CD14-positive monocyte (primary cell): Measurements from ENCODE around the gene NUBPL. TPM values are rescaled to one million over a fixed set of nuclear protein-coding genes. Genes with fewer than 3 reads are reported as not detected.

Source experiments
- DNase-seq, 3 donors: peaks; one replicate each; pipeline ENCODE4 v3.0.0-alpha.2; 2011 to 2022
- H2AFZ ChIP-seq: 2 replicates; pipeline ENCODE4 v1.6.0; 2012; ENCODE audit warnings: mild to moderate bottlenecking, low read depth, low read length, inconsistent platforms; ENCODE audit not compliant: insufficient read depth, poor library complexity, severe bottlenecking
- H3K27ac ChIP-seq, 2 donors: 1 replicate in 1 of 2; 2 replicates in 1 of 2; pipeline ENCODE4 v1.5.1; 2012 to 2013; ENCODE audit warnings: low read length in 2 of 2, control low read depth in 1 of 2, inconsistent platforms in 1 of 2, low read depth in 1 of 2, mild to moderate bottlenecking in 1 of 2
- H3K27me3 ChIP-seq, 2 donors: one replicate each; pipeline versions ENCODE4 v1.6.0 to v1.6.1; 2011 to 2013; ENCODE audit warnings: low read length in 2 of 2; ENCODE audit not compliant: control insufficient read depth in 2 of 2, insufficient read depth in 2 of 2
- H3K36me3 ChIP-seq, 2 donors: replicated peaks in 1 of 2; 1 replicate in 1 of 2; 2 replicates in 1 of 2; pipeline versions ENCODE4 v1.5.1 to v1.6.1; 2012 to 2013; ENCODE audit warnings: low read length in 2 of 2, control low read depth in 1 of 2, inconsistent platforms in 1 of 2, mild to moderate bottlenecking in 1 of 2; ENCODE audit not compliant: insufficient read depth in 2 of 2, control insufficient read depth in 1 of 2
- H3K4me1 ChIP-seq, 2 donors: 1 replicate in 1 of 2; 2 replicates in 1 of 2; pipeline versions ENCODE4 v1.5.1 to v1.6.1; 2012 to 2013; ENCODE audit warnings: low read length in 2 of 2, control low read depth in 1 of 2, inconsistent platforms in 1 of 2, mild to moderate bottlenecking in 1 of 2, moderate library complexity in 1 of 2; ENCODE audit not compliant: insufficient read depth in 2 of 2, control insufficient read depth in 1 of 2
- H3K4me2 ChIP-seq: replicated peaks from 2 replicates; pipeline ENCODE3; 2012; ENCODE audit warnings: low read length, moderate library complexity, mild to moderate bottlenecking; ENCODE audit not compliant: poor library complexity, severe bottlenecking; ENCODE audit errors: extremely low read depth
- H3K4me3 ChIP-seq, 3 experiments: fragments of 200-600 bp in 1 of 3; sonication (generic) in 1 of 3; replicated peaks in 1 of 3; 1 replicate in 2 of 3; 2 replicates in 1 of 3; pipeline ENCODE4 v1.5.1; 2011 to 2013; ENCODE audit warnings: low read length in 3 of 3, mild to moderate bottlenecking in 3 of 3, control low read depth in 2 of 3, low read depth in 2 of 3, inconsistent platforms in 1 of 3, moderate library complexity in 1 of 3
- H3K79me2 ChIP-seq: 2 replicates; pipeline ENCODE4 v1.6.0; 2012; ENCODE audit warnings: mild to moderate bottlenecking, control low read depth, inconsistent platforms, low read length, moderate library complexity; ENCODE audit not compliant: insufficient read depth
- H3K9ac ChIP-seq: 2 replicates; pipeline ENCODE4 v1.6.0; 2017; ENCODE audit warnings: low read length, mild to moderate bottlenecking; ENCODE audit not compliant: insufficient read depth, poor library complexity, severe bottlenecking
- H3K9me3 ChIP-seq, 2 donors: replicated peaks in 1 of 2; 1 replicate in 1 of 2; 2 replicates in 1 of 2; pipeline versions ENCODE4 v1.5.1 to v1.6.1; 2012 to 2013; ENCODE audit warnings: low read length in 2 of 2, control low read depth in 1 of 2; ENCODE audit not compliant: control insufficient read depth in 1 of 2, insufficient read depth in 1 of 2
- H4K20me1 ChIP-seq: 2 replicates; pipeline ENCODE4 v1.6.0; 2012; ENCODE audit warnings: mild to moderate bottlenecking, low read length, control low read depth, moderate library complexity; ENCODE audit not compliant: insufficient read depth
- H3K27ac Mint-ChIP-seq, 7 donors: one replicate each; pipeline ENCODE4 v1.8.0; 2020; ENCODE audit warnings: mild to moderate bottlenecking in 7 of 7, mixed read lengths in 7 of 7, moderate library complexity in 6 of 7, inconsistent platforms in 2 of 7
- H3K27me3 Mint-ChIP-seq, 3 donors: one replicate each; pipeline ENCODE4 v1.8.0; 2021 to 2022; ENCODE audit warnings: low read depth in 3 of 3, mild to moderate bottlenecking in 3 of 3, mixed read lengths in 3 of 3, moderate library complexity in 3 of 3, inconsistent platforms in 1 of 3
- H3K36me3 Mint-ChIP-seq, 2 donors: one replicate each; pipeline ENCODE4 v1.8.0; 2020; ENCODE audit warnings: mixed read lengths in 2 of 2, inconsistent platforms in 1 of 2, mild to moderate bottlenecking in 1 of 2
- H3K4me1 Mint-ChIP-seq: one replicate; pipeline ENCODE4 v1.8.0; 2020; ENCODE audit warnings: mild to moderate bottlenecking, mixed read lengths
- H3K4me3 Mint-ChIP-seq, 2 donors: one replicate each; pipeline ENCODE4 v1.8.0; 2020; ENCODE audit warnings: mild to moderate bottlenecking in 2 of 2, mixed read lengths in 2 of 2, moderate library complexity in 1 of 2
- H3K9me3 Mint-ChIP-seq, 7 donors: one replicate each; pipeline ENCODE4 v1.8.0; 2020 to 2022; ENCODE audit warnings: mixed read lengths in 7 of 7, mild to moderate bottlenecking in 6 of 7, moderate library complexity in 6 of 7, inconsistent platforms in 2 of 7
- CTCF ChIP-seq: fragments of 200-600 bp; IDR thresholded peaks from one replicate; pipeline ENCODE4 v1.8.0; 2022; ENCODE audit warnings: antibody characterized with exemption, mild to moderate bottlenecking
- WGBS: methylation state at CpG from one replicate; pipeline ENCODE4 v1.1.5; 2013; ENCODE audit warnings: missing lambda C conversion rate; ENCODE audit not compliant: insufficient coverage; 5-methylcytosine and 5-hydroxymethylcytosine counted together
- intact Hi-C, 2 donors: fragments of 100-400 bp; cut with micrococcal nuclease; formaldehyde crosslinking; loops; one replicate each; pipeline versions ENCODE4 v1.15.0 to v1.15.1; 2023
- polyA plus RNA-seq, 3 donors: library from polyadenylated mRNA; depleted of rRNA in 1 of 3; unstranded in 2 of 3; stranded (reverse) in 1 of 3; fragments of 300-500 nt in 2 of 3; fragments of >200 nt in 1 of 3; fragmentation: Illumina TruSeq in 2 of 3; gene quantifications; 1 replicate in 2 of 3; 2 replicates in 1 of 3; pipeline ENCODE4 v1.2.3, GENCODE V29; 2012 to 2021

The NUBPL gene
- polyA plus RNA-seq, 3 donors = 0.75 to 2.4 (median 2.3) TPM

- Histone ChIP-seq H3K4me2 (no peak overlapping the region), H3K4me3 (no peak overlapping the region), H3K79me2 (no peaks in the 10 kb centered on the region), H4K20me1 (no peaks in the 10 kb centered on the region), H3K9me3 (no peaks in the 10 kb centered on the region), H2AFZ (no peak overlapping the region), H3K4me1 (no peaks in the 10 kb centered on the region), H3K36me3 (no peaks in the 10 kb centered on the region), H3K9ac (no peak overlapping the region), H3K27ac (no peak overlapping the region), H3K27me3 (no peaks in the 10 kb centered on the region)
- Mint-ChIP-seq H3K4me3 (no peak overlapping the region), H3K36me3 (no peaks in the 10 kb centered on the region), H3K27ac (no peak overlapping the region), H3K4me1 (no peaks in the 10 kb centered on the region), H3K9me3 (peaks cover 0 to 3% (median 0%) of the 10 kb centered on the region in 7 donors), H3K27me3 (no peaks in the 10 kb centered on the region)
- DNase-seq = no peak
- no peak for TF ChIP-seq CTCF
- WGBS = no CpG with 5 or more reads among the region's 1 CpG
- intact Hi-C loops = no loop called here
These were observed 201.8 kb downstream of the NUBPL start for GRCh38 chr14:31763041-31763440.

GRCh38 chr14:31766315-31766892 lies 205.2 kb downstream of the NUBPL start:
- H3K9ac ChIP-seq = no peak overlapping the region
- no peaks in the 10 kb centered on the region for H3K4me1 ChIP-seq
- 81% methylated on average over 2 of the region's 5 CpGs for WGBS
- Mint-ChIP-seq H3K9me3 (peaks cover 0 to 2% (median 0%) of the 10 kb centered on the region in 7 donors), H3K27ac (no peak overlapping the region), H3K27me3 (no peaks in the 10 kb centered on the region), H3K4me1 (peaks cover 8% of the 10 kb centered on the region), H3K4me3 (no peak overlapping the region), H3K36me3 (no peaks in the 10 kb centered on the region)
- no peaks in the 10 kb centered on the region for H3K27me3 ChIP-seq
- TF ChIP-seq CTCF = no peak
- no peaks in the 10 kb centered on the region for H3K79me2 ChIP-seq
- H3K9me3 ChIP-seq = no peaks in the 10 kb centered on the region
- intact Hi-C loops = no loop called here
- H3K4me3 ChIP-seq = no peak overlapping the region
- no peak overlapping the region for H3K27ac ChIP-seq
- DNase-seq = no peak
- no peak overlapping the region for H2AFZ ChIP-seq
- no peak overlapping the region for H3K4me2 ChIP-seq
- H4K20me1 ChIP-seq = no peaks in the 10 kb centered on the region
- H3K36me3 ChIP-seq = no peaks in the 10 kb centered on the region
